GM23338 (cell line): Measurements from ENCODE around the gene ZNF282.

Experiments used
- EZH2 ChIP-seq: fragments of 200-600 bp; sonication (generic); IDR thresholded peaks from one replicate; pipeline ENCODE4 v1.8.0; 2017; ENCODE audit warnings: antibody characterized with exemption, mild to moderate bottlenecking, low read depth; ENCODE audit not compliant: unreplicated experiment
- EZH2phosphoT487 ChIP-seq: fragments of 200-600 bp; sonication (generic); IDR thresholded peaks from one replicate; pipeline ENCODE4 v1.8.1; 2018; ENCODE audit warnings: antibody characterized with exemption; ENCODE audit not compliant: unreplicated experiment
- ZNF331 ChIP-seq: fragments of 250-450 bp; sonication (Bioruptor Pico); IDR thresholded peaks from 2 replicates; pipeline ENCODE4 v1.5.0; 2020; ENCODE audit warnings: low read depth, mild to moderate bottlenecking, moderate library complexity
- TF ChIP-seq, protein P1 (sequence below), 2 experiments: fragments of 200-600 bp in 1 of 2; sonication (generic) in 1 of 2; conservative IDR thresholded peaks; 2 replicates each; pipeline versions ENCODE4 v1.5.1 to v1.6.1; 2016 to 2017; ENCODE audit warnings: antibody characterized with exemption in 2 of 2, low read depth in 2 of 2, mild to moderate bottlenecking in 2 of 2, moderate library complexity in 1 of 2

DNA sequence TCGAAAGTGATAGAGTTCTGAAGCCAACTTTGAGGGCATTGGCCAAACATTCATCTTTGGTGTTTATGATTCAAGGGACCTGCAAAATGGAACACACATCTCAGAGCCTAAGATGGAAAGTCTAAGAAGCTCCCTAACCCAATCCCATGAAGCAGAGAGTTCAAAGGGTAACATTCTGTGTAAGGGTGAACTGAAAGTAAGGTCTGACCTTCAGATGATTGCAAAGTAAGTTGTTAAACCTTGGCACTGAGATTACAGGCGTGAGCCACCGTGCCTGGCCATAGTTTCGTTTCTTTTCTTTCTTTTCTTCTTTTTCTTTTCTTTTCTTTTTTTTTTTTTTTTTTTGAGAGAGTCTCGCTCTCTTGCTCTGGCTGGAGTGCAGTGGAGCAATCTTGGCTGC, 46.4 kb downstream of the ZNF282 start:
- TF ChIP-seq, protein P1, sequence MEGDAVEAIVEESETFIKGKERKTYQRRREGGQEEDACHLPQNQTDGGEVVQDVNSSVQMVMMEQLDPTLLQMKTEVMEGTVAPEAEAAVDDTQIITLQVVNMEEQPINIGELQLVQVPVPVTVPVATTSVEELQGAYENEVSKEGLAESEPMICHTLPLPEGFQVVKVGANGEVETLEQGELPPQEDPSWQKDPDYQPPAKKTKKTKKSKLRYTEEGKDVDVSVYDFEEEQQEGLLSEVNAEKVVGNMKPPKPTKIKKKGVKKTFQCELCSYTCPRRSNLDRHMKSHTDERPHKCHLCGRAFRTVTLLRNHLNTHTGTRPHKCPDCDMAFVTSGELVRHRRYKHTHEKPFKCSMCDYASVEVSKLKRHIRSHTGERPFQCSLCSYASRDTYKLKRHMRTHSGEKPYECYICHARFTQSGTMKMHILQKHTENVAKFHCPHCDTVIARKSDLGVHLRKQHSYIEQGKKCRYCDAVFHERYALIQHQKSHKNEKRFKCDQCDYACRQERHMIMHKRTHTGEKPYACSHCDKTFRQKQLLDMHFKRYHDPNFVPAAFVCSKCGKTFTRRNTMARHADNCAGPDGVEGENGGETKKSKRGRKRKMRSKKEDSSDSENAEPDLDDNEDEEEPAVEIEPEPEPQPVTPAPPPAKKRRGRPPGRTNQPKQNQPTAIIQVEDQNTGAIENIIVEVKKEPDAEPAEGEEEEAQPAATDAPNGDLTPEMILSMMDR (conservative IDR thresholded peaks at IDR 0.05; ENCODE audit: low read depth in 2 of 2): no peak
- no peak for TF ChIP-seq EZH2
- TF ChIP-seq EZH2phosphoT487: no peak
- no peak for TF ChIP-seq ZNF331 (CRISPR knock-in tag)
